ENCODE data around the gene CDK10. TPM values are rescaled to one million over a fixed set of nuclear protein-coding genes. Genes with fewer than 3 reads are reported as not detected.
A peak's percentile ranks its signal among the peaks of the same experiment; 100 is the strongest.

The CDK10 gene
- total RNA-seq, 5 donors from 2014 or later (not counting 1 experiment from before 2014, with no cell fraction given) = 108 to 163 (median 138) TPM

DNA sequence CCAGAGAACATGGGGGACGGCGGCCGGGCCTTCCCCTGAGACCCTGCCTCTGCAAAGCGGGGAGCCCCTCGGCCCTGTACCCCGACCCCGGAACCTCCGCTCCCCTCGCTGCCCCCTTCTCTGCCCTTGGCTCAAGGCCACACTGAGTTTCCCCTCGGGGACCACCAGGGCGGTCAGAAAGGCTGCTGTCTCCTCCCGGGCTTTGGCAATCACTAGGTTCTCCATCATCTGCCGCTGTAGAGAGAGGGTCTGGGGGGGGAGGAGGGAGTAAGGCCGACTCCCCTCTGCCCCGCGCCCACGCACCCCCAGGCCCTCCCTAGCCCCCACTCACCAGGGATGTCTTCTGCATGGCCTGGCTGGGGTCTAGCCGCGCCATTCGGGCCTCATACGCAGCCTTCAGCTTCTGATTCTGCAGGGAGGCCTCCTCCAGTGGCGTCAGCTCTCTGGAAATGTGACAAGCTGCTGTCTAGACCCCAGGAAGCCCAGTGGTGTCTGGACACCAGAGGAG, 25.8 kb downstream of the CDK10 start:
- 30% methylated on average over 12 of the region's 22 CpGs for WGBS (ENCODE audit: insufficient coverage)
- Mint-ChIP-seq H3K27me3 (no peaks in the 10 kb centered on the region), H3K36me3 (no peaks in the 10 kb centered on the region), H3K4me1 (peaks cover 0 to 7% (median 3%) of the 10 kb centered on the region in 3 donors), H3K27ac (no peak overlapping the region), H3K9me3 (no peaks in the 10 kb centered on the region), H3K4me3 (peak overlapping the region; percentile 49 to 64 (median 53))
- DNase-seq = no peak
- H3K4me3 ChIP-seq (ENCODE audit: control insufficient read depth in 1 of 2, extremely low read depth in 1 of 2, low read length in 1 of 2) = peak overlapping the region; percentile 48 to 55
- H3K27me3 ChIP-seq (replicated peaks in 1 of 2; ENCODE audit: control insufficient read depth in 2 of 2, extremely low read depth in 1 of 2, insufficient read depth in 2 of 2, low read length in 1 of 2) = peaks cover 0 to 9% of the 10 kb centered on the region in 2 experiments
- no peaks in the 10 kb centered on the region for H3K36me3 ChIP-seq (ENCODE audit: control insufficient read depth in 2 of 2, extremely low read depth in 1 of 2, insufficient read depth in 1 of 2, low read length in 1 of 2)
- H3K4me1 ChIP-seq (ENCODE audit: control insufficient read depth in 1 of 2, extremely low read depth in 1 of 2, insufficient read depth in 2 of 2, low read length in 2 of 2) = peaks cover 0 to 20% of the 10 kb centered on the region in 2 experiments
- ChIA-PET CTCF (interaction anchor here in 1 of 2 donors (0.5 to 1.0 kb wide), 2 partner anchors 12 to 134 kb away, joined by 3 to 4 read pairs; no protein-coding TSS in a partner anchor), POLR2A (no interaction called here)
- no peak overlapping the region for H3K27ac ChIP-seq (ENCODE audit: low read length)
- no peaks in the 10 kb centered on the region for H3K9me3 ChIP-seq
- ATAC-seq (replicated peaks in 1 of 4) = no peak

DNA sequence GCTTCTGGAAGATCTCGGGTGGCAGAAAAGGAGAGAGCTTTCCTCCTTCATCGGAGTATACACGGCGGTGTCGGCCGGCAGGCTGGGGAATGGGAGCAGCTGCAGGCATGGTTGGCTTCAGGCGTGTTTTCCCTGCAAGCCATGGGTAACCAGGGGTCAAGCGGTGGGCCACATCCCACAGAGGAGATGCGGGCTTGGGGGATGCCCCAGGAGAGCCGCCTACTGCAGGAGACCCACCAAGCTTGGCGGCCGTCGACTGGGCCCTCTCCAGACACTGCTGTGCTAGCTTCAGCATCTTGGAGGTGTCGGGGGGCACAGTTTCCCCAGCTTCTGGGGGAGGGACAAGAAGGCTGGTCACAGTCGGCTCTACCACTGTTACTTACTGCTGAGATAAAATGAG, 30.0 kb downstream of the CDK10 start:
- H3K36me3 Mint-ChIP-seq = no peaks in the 10 kb centered on the region

DNA sequence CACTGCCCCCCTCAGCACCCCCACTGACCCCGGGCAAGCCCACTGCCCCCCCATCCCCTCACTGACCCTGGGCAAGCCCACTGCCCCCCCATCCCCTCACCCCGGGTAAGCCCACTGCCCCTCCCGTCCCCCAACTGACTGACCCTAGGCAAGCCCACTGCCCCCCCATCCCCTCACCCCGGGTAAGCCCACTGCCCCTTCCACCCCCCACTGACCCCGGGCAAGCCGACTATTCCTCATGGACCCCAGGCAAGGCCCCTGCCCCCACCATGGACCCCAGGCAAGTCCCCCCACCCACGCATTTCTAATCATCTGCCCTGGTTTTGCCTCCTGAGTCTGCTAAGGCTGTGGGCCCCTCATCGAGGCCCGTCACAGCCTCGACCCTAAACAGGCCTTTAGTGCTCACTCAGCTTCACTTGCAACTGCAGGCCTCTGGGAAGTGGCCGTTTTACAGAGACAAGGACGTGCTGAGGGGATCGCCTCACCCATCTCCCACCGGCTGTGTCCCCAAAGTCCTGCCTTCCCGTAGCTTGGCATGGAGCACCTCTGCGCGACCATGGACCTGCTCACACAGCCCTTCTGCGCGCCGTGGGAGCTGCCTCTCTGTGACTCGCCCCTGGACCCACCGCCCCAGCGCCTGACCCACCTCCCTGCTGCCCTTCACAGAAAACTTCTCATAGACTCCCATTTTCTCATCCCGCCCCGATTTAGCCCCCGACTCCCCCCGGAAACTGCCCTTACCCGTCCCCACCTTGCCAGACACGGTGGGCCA, 30.6 kb downstream of the CDK10 start:
- Histone ChIP-seq H3K27me3 (replicated peaks in 1 of 2; ENCODE audit: control insufficient read depth in 2 of 2, extremely low read depth in 1 of 2, insufficient read depth in 2 of 2, low read length in 1 of 2) (peaks cover 0 to 7% of the 10 kb centered on the region in 2 experiments), H3K4me3 (ENCODE audit: control insufficient read depth in 1 of 2, extremely low read depth in 1 of 2, low read length in 1 of 2) (no peak overlapping the region), H3K4me1 (ENCODE audit: control insufficient read depth in 1 of 2, extremely low read depth in 1 of 2, insufficient read depth in 2 of 2, low read length in 2 of 2) (peaks cover 2 to 17% of the 10 kb centered on the region in 2 experiments), H3K36me3 (ENCODE audit: control insufficient read depth in 2 of 2, extremely low read depth in 1 of 2, insufficient read depth in 1 of 2, low read length in 1 of 2) (no peaks in the 10 kb centered on the region), H3K9me3 (no peaks in the 10 kb centered on the region), H3K27ac (ENCODE audit: low read length) (no peak overlapping the region)
- Mint-ChIP-seq H3K4me3 (no peak overlapping the region), H3K4me1 (peaks cover 11 to 19% (median 16%) of the 10 kb centered on the region in 3 donors), H3K36me3 (no peaks in the 10 kb centered on the region), H3K9me3 (no peaks in the 10 kb centered on the region), H3K27me3 (no peaks in the 10 kb centered on the region), H3K27ac (no peak overlapping the region)
- ChIA-PET CTCF (no interaction called here), POLR2A (interaction anchor here (0.5 to 0.6 kb wide), 2 partner anchors 38 to 45 kb away, joined by 3 to 5 read pairs; no protein-coding TSS in a partner anchor)
- DNase-seq (no peak), ATAC-seq (replicated peaks in 1 of 4) (no peak)
- WGBS (ENCODE audit: insufficient coverage) = 94% methylated on average over 17 of the region's 29 CpGs

More for the DNA sequence above, 30.0 kb downstream of the CDK10 start:
- H3K4me3 ChIP-seq (ENCODE audit: control insufficient read depth in 1 of 2, extremely low read depth in 1 of 2, low read length in 1 of 2) = no peak overlapping the region
- Mint-ChIP-seq H3K27me3 (no peaks in the 10 kb centered on the region), H3K27ac (no peak overlapping the region), H3K4me3 (no peak overlapping the region), H3K9me3 (no peaks in the 10 kb centered on the region), H3K4me1 (peaks cover 11 to 19% (median 16%) of the 10 kb centered on the region in 3 donors)
- H3K4me1 ChIP-seq (ENCODE audit: control insufficient read depth in 1 of 2, extremely low read depth in 1 of 2, insufficient read depth in 2 of 2, low read length in 2 of 2) = peaks cover 2 to 24% of the 10 kb centered on the region in 2 experiments
- no peaks in the 10 kb centered on the region for H3K9me3 ChIP-seq
- WGBS (ENCODE audit: insufficient coverage) = 98% methylated on average over 12 of the region's 15 CpGs
- ChIA-PET CTCF (interaction anchor here (0.5 to 0.6 kb wide), 2 partner anchors 20 to 32 kb away, joined by 3 to 4 read pairs; no protein-coding TSS in a partner anchor), POLR2A (interaction anchor here (0.5 to 0.6 kb wide), 3 partner anchors 38 to 69 kb away, joined by 3 to 6 read pairs (median 5); no protein-coding TSS in a partner anchor)
- H3K36me3 ChIP-seq (ENCODE audit: control insufficient read depth in 2 of 2, extremely low read depth in 1 of 2, insufficient read depth in 1 of 2, low read length in 1 of 2) = no peaks in the 10 kb centered on the region
- DNase-seq (no peak), ATAC-seq (replicated peaks in 1 of 4) (no peak)
- no peak overlapping the region for H3K27ac ChIP-seq (ENCODE audit: low read length)
- peaks cover 0 to 9% of the 10 kb centered on the region in 2 experiments for H3K27me3 ChIP-seq (replicated peaks in 1 of 2; ENCODE audit: control insufficient read depth in 2 of 2, extremely low read depth in 1 of 2, insufficient read depth in 2 of 2, low read length in 1 of 2)

DNA sequence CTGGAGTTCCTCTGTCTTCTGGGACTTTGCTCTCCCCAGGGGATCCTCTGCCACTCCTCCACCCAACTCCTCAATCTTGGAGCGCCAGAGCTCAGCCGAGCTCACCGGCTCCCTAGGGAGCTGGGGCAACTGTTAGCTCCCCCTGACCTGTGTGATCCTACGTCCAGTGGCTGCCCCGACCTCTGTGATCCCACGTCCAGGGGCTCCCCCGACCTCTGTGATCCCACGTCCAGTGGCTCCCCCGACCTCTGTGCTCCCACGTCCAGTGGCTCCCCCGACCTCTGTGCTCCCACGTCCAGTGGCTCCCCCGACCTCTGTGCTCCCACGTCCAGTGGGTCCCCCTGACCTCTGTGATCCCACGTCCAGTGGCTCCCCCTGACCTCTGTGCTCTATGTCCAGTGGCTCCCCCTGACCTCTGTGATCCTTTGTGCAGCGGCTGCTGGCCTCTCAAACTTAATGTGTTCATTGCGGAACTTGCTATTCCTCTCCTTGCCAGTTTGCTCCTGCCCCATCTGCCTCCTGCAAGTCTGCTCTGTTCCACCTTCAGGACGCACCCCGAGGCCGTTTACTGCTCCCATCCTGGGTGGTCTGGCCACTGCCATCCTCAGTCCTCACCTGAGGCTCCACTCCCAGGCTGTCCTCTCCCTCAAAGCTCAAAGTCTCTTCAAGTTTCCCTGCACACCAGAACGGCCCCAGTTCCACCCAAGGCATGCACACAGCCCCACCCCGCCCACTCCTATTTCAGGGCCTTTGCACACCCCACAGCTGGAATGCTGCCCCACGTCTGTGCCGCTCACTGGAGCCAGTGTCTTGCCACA, 31.4 kb downstream of the CDK10 start:
- no peak for ATAC-seq (replicated peaks in 1 of 4)
- Histone ChIP-seq H3K36me3 (ENCODE audit: control insufficient read depth in 2 of 2, extremely low read depth in 1 of 2, insufficient read depth in 1 of 2, low read length in 1 of 2) (peaks cover under 1% of the 10 kb centered on the region in 2 donors), H3K4me3 (ENCODE audit: control insufficient read depth in 1 of 2, extremely low read depth in 1 of 2, low read length in 1 of 2) (no peak overlapping the region), H3K4me1 (ENCODE audit: control insufficient read depth in 1 of 2, extremely low read depth in 1 of 2, insufficient read depth in 2 of 2, low read length in 2 of 2) (peaks cover 2 to 18% of the 10 kb centered on the region in 2 experiments), H3K9me3 (no peaks in the 10 kb centered on the region), H3K27ac (ENCODE audit: low read length) (no peak overlapping the region), H3K27me3 (replicated peaks in 1 of 2; ENCODE audit: control insufficient read depth in 2 of 2, extremely low read depth in 1 of 2, insufficient read depth in 2 of 2, low read length in 1 of 2) (no peaks in the 10 kb centered on the region)
- ChIA-PET CTCF (no interaction called here), POLR2A (no interaction called here)
- no peak for DNase-seq
- no peak overlapping the region for H3K4me3 Mint-ChIP-seq
- peaks cover 5% of the 10 kb centered on the region for H3K36me3 Mint-ChIP-seq
- H3K9me3 Mint-ChIP-seq = no peaks in the 10 kb centered on the region
- H3K4me1 Mint-ChIP-seq = peaks cover 14 to 21% (median 21%) of the 10 kb centered on the region in 3 donors
- H3K27me3 Mint-ChIP-seq = no peaks in the 10 kb centered on the region
- no peak overlapping the region for H3K27ac Mint-ChIP-seq
- 93% methylated on average over 23 of the region's 24 CpGs for WGBS (ENCODE audit: insufficient coverage)

DNA sequence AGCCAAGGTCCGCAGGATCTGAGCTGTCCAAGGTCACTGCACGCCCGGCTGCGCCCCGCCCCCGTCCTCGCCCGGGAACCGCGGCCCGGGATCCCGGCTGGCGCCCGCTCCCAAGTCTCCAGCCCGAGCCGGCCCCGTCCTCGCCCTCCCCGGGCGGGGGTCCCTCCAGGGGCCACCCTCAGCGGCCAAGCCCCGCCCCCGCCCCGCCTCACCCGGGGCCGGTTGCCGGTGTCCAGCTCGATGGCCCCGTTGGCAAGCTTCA, 34.0 kb downstream of the CDK10 start:
- DNase-seq (no peak), ATAC-seq (replicated peaks in 1 of 4) (no peak)
- Histone ChIP-seq H3K4me3 (ENCODE audit: control insufficient read depth in 1 of 2, extremely low read depth in 1 of 2, low read length in 1 of 2) (peak overlapping the region; percentile 38 to 70), H3K9me3 (no peaks in the 10 kb centered on the region), H3K36me3 (ENCODE audit: control insufficient read depth in 2 of 2, extremely low read depth in 1 of 2, insufficient read depth in 1 of 2, low read length in 1 of 2) (peaks cover 4 to 24% of the 10 kb centered on the region in 2 donors), H3K27ac (ENCODE audit: low read length) (no peak overlapping the region), H3K4me1 (ENCODE audit: control insufficient read depth in 1 of 2, extremely low read depth in 1 of 2, insufficient read depth in 2 of 2, low read length in 2 of 2) (peaks cover 6 to 44% of the 10 kb centered on the region in 2 experiments), H3K27me3 (replicated peaks in 1 of 2; ENCODE audit: control insufficient read depth in 2 of 2, extremely low read depth in 1 of 2, insufficient read depth in 2 of 2, low read length in 1 of 2) (no peaks in the 10 kb centered on the region)
- H3K27ac Mint-ChIP-seq = peak overlapping the region; percentile 55 to 73
- no peaks in the 10 kb centered on the region for H3K27me3 Mint-ChIP-seq
- peaks cover 32 to 40% (median 36%) of the 10 kb centered on the region in 3 donors for H3K4me1 Mint-ChIP-seq
- POLR2A ChIA-PET = no interaction called here
- H3K36me3 Mint-ChIP-seq = peaks cover 12% of the 10 kb centered on the region
- peak overlapping the region; percentile 74 to 84 (median 76) for H3K4me3 Mint-ChIP-seq
- 0% methylated on average over 29 of the region's 29 CpGs for WGBS (ENCODE audit: insufficient coverage)
- CTCF ChIA-PET = no interaction called here
- H3K9me3 Mint-ChIP-seq = no peaks in the 10 kb centered on the region

DNA sequence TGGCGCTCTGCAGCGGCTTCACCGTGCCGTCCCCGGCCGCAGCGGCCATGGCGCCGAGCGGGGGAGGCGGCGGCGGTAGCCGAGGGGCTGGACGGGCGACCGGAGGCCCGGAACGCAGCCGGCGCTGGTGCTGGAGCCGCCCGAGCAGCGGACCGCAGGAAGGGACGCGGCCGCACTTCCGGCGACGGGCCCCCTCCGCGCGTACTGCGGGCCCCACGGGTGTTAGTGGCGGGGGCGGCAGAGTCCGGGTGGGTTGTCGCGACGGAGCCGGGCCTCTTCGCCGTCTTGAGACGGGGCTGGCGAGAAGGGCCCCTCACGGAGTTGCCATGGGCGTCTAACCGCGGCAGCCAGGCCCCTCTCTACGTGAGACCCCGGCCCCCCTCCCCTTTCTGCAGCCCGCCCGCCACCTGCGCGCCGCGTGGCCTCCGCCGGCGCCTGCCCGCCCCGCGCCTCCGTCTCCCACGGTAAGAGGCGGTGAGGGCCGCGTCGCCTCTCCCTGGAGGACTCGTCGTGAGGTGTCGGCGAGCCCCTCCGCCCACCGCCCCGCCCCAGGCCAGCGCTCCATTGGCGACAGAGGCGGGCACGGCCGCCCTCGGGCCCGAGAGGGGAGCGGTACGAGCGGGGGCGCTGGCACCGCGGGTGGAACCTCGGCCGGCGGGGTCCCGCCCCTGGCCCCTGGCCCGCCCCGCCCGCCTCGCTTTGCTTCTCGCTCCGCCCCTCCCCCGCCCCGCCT, 34.5 kb downstream of the CDK10 start, which contains the start of the genes VPS9D1 and ZNF276:
TSS of gene VPS9D1 (minus strand) at position 86 of the 733 bp plus-strand sequence. CDS start at position 49, 37 bp downstream.
TSS of gene ZNF276 (plus strand) at position 725 of the 733 bp plus-strand sequence. CDS start 104 bp downstream, outside the sequence.
- Mint-ChIP-seq H3K9me3 (no peaks in the 10 kb centered on the region), H3K4me3 (peak within 1 kb of the TSS; percentile 84 to 99 (median 96)), H3K4me1 (peaks cover 32 to 44% (median 37%) of the 10 kb centered on the region in 3 donors), H3K27ac (peak within 1 kb of the TSS; percentile 96 to 99), H3K27me3 (no peaks in the 10 kb centered on the region), H3K36me3 (peaks cover 12% of the 10 kb centered on the region)
- POLR2A ChIA-PET = no interaction called here
- H3K9me3 ChIP-seq = no peaks in the 10 kb centered on the region
- ATAC-seq (replicated peaks in 1 of 4) (peak; percentile 55 to 65 (median 60)), DNase-seq (peak; percentile 57 to 90 (median 79))
- H3K36me3 ChIP-seq (ENCODE audit: control insufficient read depth in 2 of 2, extremely low read depth in 1 of 2, insufficient read depth in 1 of 2, low read length in 1 of 2) = peaks cover 4 to 29% of the 10 kb centered on the region in 2 donors
- peak within 1 kb of the TSS; percentile 70 to 81 for H3K4me3 ChIP-seq (ENCODE audit: control insufficient read depth in 1 of 2, extremely low read depth in 1 of 2, low read length in 1 of 2)
- CTCF ChIA-PET = no interaction called here
- H3K4me1 ChIP-seq (ENCODE audit: control insufficient read depth in 1 of 2, extremely low read depth in 1 of 2, insufficient read depth in 2 of 2, low read length in 2 of 2) = peaks cover 6 to 49% of the 10 kb centered on the region in 2 experiments
- H3K27me3 ChIP-seq (replicated peaks in 1 of 2; ENCODE audit: control insufficient read depth in 2 of 2, extremely low read depth in 1 of 2, insufficient read depth in 2 of 2, low read length in 1 of 2) = no peaks in the 10 kb centered on the region
- H3K27ac ChIP-seq (ENCODE audit: low read length) = peak within 1 kb of the TSS; percentile 76
- under 1% methylated on average over 98 of the region's 103 CpGs for WGBS (ENCODE audit: insufficient coverage)

All from T-cell (primary cell).